GM18498 (cell line): ENCODE measurements around the gene TDRD10.

ENCODE experiments used
- ATAC-seq: cut with Tn5 transposase; IDR thresholded peaks from one replicate; pipeline ENCODE4 v1.9.1; 2021; ENCODE audit warnings: mild to moderate bottlenecking, moderate library complexity; ENCODE audit not compliant: unreplicated experiment

The TDRD10 gene

GRCh38 chr1:154551474-154551873 lies 49.5 kb downstream of the TDRD10 start:
- ATAC-seq, result no peak

DNA sequence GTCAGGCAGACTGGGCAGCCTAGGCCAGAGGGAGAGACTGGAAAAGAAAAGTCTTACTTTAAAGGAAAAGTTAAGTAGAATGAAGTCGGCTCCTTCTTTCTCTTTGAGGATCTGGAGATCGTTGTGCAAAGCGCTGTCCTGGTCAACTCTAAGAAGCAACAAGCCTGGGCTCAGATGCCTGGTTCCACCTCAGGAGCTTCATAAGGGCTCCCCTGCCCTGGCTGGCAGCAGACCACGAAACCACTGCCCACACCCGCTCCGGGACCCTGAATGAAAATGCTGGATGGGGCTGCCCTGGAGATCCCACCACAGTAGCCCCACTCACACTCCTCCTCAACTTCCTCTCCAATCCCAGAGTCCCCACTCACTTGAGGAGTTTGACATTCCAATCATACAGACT lies 50.0 kb downstream of the TDRD10 start:
- no peak for ATAC-seq

- no peak for ATAC-seq
Observed at GRCh38 chr1:154553056-154554030, 51.3 kb downstream of the TDRD10 start.

- ATAC-seq, result no peak
Observed at GRCh38 chr1:154556422-154556821, 54.4 kb downstream of the TDRD10 start.

DNA sequence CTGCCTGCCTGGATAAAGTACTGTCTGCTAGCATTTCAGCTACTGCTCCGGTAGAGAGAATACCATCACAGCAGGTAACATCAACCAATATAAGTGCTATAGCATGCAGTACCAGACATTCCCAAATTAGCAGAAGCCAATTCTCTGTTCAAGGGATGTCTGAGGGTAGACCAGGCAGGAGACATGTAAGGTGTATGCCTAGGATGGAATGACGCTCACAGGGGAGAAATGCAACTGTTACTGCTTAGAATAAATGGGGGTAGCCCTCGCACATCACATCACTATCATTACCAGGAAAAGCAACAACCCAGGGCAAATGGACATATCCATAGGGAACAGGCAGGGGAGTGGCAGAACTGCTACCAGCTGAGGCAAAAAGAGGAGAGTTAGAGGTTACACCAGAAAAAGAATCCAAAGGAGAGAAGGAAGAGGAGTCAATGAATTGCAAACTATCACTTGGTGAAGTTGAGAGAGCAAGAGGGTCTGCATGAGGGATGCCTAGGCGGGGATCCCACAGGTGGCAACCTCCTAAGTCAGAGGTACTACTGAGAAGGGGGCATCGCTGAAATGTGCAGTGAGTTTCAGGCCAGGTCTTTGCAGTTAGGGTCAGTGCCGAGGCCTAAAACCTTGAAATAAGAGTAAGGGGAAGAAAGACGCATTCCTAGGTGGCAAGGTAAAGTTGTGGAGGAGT lies 55.4 kb downstream of the TDRD10 start:
- no peak for ATAC-seq

DNA sequence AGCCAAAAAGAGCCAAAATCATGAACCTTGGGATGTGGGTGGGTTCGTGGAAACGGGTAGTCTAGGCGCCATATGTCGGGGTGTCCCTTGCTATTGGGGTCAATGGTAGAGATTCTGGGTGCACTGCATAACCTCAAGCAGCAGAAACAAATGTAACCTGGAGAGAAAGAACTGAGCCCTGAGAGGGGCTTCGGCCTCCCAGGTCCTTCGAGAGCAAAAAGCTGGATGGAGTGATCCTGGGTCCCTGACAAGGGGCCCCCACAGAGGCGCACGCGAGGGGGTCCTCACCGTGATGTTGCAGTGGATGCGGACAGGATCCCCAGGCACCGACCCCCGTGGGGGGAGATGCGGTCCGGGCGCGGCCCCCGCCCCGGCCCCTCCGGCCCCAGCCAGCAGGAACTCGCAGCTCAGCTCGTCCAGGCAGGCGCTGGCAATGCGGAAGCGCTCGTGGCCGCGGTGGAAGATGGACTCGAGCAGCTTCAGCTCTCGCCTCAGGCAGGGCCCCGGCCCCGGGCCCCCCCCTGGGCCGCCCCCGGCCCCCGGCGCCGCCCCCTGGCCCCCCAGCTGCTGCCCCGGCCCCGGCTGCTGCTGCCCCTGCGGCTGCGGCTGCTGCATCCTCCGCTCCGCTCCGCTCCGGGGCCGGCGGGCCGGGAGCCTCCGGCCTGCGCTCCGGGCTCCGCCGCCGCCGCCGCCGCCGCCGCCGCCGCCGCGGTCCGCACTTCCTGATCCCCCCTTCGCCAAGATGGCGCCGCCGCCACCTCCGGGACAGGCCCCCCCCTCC lies 56.1 kb downstream of the TDRD10 start, which contains the start of gene UBE2Q1:
TSS of gene UBE2Q1 (minus strand) at position 724 of the 781 bp plus-strand sequence. CDS start at position 615, 109 bp downstream.
- ATAC-seq, result peak; percentile 15

GRCh38 chr1:154558720-154559465 lies 56.9 kb downstream of the TDRD10 start:
- peak; percentile 90 for ATAC-seq

- peak; percentile 38 for ATAC-seq
Observed at GRCh38 chr1:154559466-154560044, 57.5 kb downstream of the TDRD10 start.

- ATAC-seq, result no peak
Observed at GRCh38 chr1:154565876-154566275, 63.9 kb downstream of the TDRD10 start.

DNA sequence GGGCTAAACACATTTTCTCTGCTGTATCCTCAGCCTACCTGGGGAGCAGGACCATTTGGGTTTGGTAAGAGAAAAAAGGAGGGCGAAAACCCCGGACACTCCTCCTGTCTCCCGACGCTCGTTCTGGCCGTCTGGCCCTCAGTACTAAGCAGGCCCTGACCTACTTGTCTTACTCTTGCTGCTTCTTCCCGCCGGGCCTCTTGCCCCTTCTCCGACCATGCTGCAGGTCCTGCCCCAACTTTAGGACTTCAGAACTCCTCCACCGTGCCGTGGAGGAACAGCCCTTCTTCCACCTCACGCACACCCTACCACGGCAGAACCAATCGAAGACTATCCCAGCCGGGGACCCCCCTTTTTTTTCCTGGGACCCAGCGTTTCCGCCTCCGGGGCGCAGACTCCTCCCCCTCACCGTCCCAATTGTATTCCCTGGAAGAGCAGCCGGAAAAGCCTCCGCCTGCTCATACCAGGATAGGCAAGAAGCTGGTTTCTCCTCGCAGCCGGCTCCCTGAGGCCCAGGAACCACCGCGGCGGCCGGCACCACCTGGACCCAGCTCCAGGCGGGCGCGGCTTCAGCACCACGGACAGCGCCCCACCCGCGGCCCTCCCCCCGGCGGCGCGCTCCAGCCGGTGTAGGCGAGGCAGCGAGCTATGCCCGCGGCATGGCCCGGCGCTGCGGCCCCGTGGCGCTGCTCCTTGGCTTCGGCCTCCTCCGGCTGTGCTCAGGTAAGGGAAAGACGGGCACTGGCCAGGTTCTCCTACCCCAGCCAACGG lies 65.6 kb downstream of the TDRD10 start, which contains the start of gene CHRNB2:
TSS of gene CHRNB2 (plus strand) at position 393 of the 771 bp plus-strand sequence. CDS start at position 660, 267 bp downstream.
- ATAC-seq, result peak; percentile 58

GRCh38 chr1:154568157-154568815 lies 66.3 kb downstream of the TDRD10 start:
- no peak for ATAC-seq

DNA sequence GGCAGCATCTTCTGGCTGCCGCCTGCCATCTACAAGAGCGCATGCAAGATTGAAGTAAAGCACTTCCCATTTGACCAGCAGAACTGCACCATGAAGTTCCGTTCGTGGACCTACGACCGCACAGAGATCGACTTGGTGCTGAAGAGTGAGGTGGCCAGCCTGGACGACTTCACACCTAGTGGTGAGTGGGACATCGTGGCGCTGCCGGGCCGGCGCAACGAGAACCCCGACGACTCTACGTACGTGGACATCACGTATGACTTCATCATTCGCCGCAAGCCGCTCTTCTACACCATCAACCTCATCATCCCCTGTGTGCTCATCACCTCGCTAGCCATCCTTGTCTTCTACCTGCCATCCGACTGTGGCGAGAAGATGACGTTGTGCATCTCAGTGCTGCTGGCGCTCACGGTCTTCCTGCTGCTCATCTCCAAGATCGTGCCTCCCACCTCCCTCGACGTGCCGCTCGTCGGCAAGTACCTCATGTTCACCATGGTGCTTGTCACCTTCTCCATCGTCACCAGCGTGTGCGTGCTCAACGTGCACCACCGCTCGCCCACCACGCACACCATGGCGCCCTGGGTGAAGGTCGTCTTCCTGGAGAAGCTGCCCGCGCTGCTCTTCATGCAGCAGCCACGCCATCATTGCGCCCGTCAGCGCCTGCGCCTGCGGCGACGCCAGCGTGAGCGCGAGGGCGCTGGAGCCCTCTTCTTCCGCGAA lies 69.4 kb downstream of the TDRD10 start:
- ATAC-seq, result no peak

DNA sequence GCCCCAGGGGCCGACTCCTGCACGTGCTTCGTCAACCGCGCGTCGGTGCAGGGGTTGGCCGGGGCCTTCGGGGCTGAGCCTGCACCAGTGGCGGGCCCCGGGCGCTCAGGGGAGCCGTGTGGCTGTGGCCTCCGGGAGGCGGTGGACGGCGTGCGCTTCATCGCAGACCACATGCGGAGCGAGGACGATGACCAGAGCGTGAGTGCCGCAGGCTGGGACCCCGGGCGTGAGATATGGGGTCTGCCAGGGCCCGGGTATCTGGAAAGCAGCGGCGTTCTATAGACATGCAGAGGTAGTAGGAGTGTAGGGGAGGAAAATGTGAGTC lies 69.9 kb downstream of the TDRD10 start:
- ATAC-seq, result no peak

DNA sequence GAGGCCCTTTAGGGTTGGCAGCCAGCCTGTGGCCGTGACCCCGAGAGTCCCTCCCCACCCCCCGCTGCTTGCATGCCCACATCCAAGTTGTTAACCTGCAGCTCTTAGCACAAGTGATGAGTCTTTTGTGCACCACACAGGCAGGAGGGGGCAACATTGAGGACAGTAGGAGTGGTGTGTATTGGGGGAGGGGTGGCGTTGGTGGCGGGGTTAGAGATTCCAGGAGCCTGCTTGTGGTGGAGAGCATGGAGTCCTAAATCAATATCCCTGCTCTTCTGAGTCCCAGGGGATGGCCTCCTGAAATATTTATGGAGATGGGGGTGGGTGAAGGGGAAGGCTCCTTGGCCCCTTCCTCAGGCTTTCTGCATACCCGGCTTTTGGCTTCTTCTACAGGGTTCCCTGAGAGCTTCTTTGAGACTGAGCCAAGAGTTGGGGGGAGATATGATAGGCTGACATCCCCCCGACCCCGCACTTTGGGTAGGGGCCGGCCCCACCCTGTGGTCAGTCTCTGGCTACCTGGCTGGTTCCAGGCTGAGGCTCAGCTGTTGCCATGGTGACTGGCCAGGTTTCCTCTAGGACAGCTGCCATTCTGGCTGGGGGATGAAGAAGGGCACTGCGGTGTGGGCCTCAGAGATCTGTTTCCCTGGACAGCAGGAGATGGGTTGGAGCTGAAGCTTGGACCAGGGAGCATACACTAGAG lies 70.6 kb downstream of the TDRD10 start:
- no peak for ATAC-seq

DNA sequence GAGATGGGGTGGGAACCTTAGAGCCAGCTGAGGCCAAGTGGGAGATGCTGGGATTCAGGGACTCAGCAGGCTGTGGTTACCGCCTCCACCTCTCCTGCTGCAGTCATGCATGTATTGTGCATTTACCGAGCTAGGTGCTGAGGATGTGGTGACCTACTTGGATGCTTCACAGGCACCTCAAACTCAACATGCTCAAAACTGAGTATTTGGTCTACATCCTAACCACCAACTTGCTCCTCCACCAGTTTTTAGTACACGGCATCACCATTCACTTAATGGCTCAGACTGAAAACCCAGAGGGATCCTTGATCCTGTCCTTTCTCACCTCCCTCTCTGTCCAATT lies 71.1 kb downstream of the TDRD10 start:
- no peak for ATAC-seq

- ATAC-seq, result no peak
Observed at GRCh38 chr1:154574716-154575115, 72.7 kb downstream of the TDRD10 start.

DNA sequence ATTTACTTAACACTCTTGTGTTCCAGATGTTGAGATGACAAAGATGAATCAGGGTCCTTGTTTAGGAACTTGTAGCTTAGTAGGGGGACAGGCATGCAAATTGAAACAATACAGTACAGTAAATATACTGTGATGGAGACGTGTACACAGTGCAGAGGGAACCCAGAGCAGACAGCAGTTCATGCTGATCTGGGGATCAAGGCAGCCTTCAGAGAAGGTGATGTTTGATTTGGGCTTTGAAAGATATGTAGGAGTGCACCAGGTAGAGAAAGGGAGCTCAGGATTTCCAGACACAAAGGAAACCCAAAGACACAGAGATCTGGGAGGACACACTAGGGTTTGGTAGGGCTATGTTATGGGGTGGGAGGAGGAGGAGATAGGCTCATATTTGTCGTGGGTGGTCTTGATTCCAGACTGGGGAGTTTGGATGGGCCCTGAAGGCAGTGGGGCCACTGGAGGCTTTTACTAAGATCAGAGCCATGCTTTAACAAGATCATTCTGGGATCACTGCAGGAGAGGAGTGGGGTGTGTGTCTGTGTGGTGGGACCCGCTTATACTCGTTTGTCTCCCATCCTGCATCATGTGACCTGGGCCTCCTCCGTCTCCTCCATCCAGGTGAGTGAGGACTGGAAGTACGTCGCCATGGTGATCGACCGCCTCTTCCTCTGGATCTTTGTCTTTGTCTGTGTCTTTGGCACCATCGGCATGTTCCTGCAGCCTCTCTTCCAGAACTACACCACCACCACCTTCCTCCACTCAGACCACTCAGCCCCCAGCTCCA lies 73.3 kb downstream of the TDRD10 start:
- no peak for ATAC-seq
